Measurements from ENCODE around the gene BPIFB3. TPM values are rescaled to one million over a fixed set of nuclear protein-coding genes. Genes with fewer than 3 reads are reported as not detected.
"Not testable (repeated sequence)": the region's sequence is repeated elsewhere in the genome, so short reads cannot be mapped to it uniquely, and the experiment has no call there.

BPIFB3 gene
- total RNA-seq, 2 donors from 2014 or later: not detected

DNA sequence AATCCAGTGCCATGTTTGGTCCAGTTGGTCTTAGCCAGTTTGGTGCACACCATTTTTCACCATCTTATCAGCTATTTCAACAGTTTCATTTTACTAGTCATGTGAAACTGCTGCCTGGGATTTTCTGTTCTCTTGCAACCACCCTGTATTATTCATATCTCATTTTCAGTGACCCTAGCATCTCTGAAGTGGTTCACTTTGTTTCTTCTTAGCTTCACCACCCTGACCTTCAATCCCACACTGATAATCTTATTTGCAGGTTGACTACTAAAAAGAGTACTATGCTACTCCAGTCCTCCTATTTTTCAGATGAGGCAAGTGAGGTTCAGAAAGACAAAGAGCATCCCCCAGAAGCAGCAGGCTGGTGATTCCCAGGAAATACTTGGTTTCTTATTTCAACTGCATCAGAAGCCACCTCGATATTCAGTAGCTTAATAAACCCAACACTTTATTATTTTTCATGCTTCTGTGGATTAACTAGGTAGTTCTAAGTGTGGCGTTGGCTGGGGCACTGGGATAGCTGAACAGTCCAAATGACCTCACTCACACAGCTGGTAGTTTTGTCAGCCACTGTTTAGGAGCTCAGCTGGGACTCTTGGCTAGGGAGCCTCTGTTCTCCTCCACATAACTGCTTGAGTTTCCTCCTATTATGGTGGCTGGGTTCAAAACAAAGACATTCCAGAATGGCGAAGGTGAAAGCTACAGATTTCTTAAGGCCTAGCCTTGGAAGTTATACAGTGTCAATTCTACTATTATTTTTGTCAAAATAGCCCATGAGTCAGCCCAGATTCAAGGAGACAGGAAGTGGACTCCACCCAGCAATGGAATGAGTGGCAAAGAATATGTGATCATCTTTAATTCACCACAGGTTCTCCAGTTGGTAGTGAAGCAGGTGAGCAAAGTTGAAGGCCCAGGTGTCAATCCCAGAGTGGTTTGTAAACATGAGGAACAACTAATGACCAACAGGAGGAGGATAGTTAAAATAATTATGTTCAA, 66.3 kb downstream of the BPIFB3 start:
- no peaks in the 10 kb centered on the region for H3K4me1 ChIP-seq (ENCODE audit: control insufficient read depth in 1 of 2, low read depth in 2 of 2)
- no peaks in the 10 kb centered on the region for H3K9me3 ChIP-seq
- ATAC-seq (ENCODE audit: insufficient number of reproducible peaks, low FRiP score, low read depth) (no peak), DNase-seq (ENCODE audit: low spot score) (no peak)
- no peak overlapping the region for H3K27ac ChIP-seq
- no peak overlapping the region for H3K4me3 ChIP-seq
- no peaks in the 10 kb centered on the region for H3K36me3 ChIP-seq
- TF ChIP-seq, protein P1, sequence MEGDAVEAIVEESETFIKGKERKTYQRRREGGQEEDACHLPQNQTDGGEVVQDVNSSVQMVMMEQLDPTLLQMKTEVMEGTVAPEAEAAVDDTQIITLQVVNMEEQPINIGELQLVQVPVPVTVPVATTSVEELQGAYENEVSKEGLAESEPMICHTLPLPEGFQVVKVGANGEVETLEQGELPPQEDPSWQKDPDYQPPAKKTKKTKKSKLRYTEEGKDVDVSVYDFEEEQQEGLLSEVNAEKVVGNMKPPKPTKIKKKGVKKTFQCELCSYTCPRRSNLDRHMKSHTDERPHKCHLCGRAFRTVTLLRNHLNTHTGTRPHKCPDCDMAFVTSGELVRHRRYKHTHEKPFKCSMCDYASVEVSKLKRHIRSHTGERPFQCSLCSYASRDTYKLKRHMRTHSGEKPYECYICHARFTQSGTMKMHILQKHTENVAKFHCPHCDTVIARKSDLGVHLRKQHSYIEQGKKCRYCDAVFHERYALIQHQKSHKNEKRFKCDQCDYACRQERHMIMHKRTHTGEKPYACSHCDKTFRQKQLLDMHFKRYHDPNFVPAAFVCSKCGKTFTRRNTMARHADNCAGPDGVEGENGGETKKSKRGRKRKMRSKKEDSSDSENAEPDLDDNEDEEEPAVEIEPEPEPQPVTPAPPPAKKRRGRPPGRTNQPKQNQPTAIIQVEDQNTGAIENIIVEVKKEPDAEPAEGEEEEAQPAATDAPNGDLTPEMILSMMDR (IDR thresholded peaks at IDR 0.05): no peak
- H3K27me3 ChIP-seq (replicated peaks; ENCODE audit: insufficient read depth): no peaks in the 10 kb centered on the region

DNA sequence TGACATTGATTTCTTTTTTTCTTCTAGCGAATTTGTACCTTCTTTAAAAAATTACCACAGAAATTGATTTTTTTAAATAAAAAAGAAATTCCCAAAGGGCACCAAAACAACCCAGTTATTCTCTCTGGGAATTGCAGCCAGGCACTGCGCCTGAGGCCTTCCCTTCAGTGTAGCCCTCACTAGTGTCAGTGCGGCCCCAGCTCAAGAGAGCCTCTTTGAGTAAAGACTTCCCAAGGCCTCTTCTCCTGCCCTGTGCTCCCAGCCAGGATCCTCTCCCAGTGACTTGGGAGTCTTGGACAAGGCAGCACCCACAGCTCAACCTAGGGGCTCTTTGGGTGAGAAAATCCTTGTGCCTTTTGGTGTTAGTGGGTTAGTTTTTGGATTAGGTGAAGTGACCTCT, 67.2 kb downstream of the BPIFB3 start:
- ATAC-seq (ENCODE audit: insufficient number of reproducible peaks, low FRiP score, low read depth): no peak
- H3K27ac ChIP-seq: no peak overlapping the region
- TF ChIP-seq, protein P1 (IDR thresholded peaks at IDR 0.05): no peak
- DNase-seq (ENCODE audit: low spot score): no peak
- no peaks in the 10 kb centered on the region for H3K27me3 ChIP-seq (replicated peaks; ENCODE audit: insufficient read depth)
- no peaks in the 10 kb centered on the region for H3K9me3 ChIP-seq
- H3K4me3 ChIP-seq: no peak overlapping the region
- no peaks in the 10 kb centered on the region for H3K4me1 ChIP-seq (ENCODE audit: control insufficient read depth in 1 of 2, low read depth in 2 of 2)
- no peaks in the 10 kb centered on the region for H3K36me3 ChIP-seq

DNA sequence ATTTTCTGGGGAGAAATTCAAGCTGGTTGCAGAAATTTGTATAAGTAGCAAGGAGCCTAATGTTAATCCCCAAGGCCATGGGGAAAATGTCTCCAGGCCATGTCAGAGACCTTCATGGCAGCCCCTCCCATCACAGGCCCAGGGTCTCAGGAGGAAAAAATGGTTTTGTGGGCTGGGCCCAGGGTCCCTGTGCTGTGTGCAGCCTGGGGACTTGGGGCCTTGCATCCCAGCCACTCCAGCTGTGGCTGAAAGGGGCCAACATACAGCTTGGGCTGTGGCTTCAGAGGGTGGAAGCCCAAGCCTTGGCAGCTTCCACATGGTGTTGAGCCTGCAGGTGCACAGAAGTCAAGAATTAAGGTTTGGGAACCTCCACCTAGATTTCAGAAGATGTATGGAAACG, 68.6 kb downstream of the BPIFB3 start:
- not testable (repeated sequence) for ATAC-seq (ENCODE audit: insufficient number of reproducible peaks, low FRiP score, low read depth); H3K27me3 ChIP-seq (replicated peaks; ENCODE audit: insufficient read depth); H3K9me3 ChIP-seq; H3K4me1 ChIP-seq (ENCODE audit: control insufficient read depth in 1 of 2, low read depth in 2 of 2); H3K36me3 ChIP-seq; H3K27ac ChIP-seq; DNase-seq (ENCODE audit: low spot score); H3K4me3 ChIP-seq

Other genes with a start within 250 kb of the BPIFB3 start
- 100 to 1,000 TPM in 1 of 2 donors, 10 to 100 TPM in 1; 79.1 to 104 TPM for gene MAPRE1, start 233.9 kb upstream of the BPIFB3 start, total RNA-seq
- 1 to 10 TPM; 1.5 to 2.9 TPM for gene EFCAB8, start 195.0 kb upstream of the BPIFB3 start, total RNA-seq
- gene SUN5, start 49.5 kb upstream of the BPIFB3 start, total RNA-seq: not detected
- gene BPIFB2, start 46.2 kb upstream of the BPIFB3 start, total RNA-seq: not detected
- gene BPIFB6, start 22.3 kb upstream of the BPIFB3 start, total RNA-seq: not detected
- gene BPIFB4, start 25.7 kb downstream of the BPIFB3 start, total RNA-seq: not detected
- not detected for gene BPIFA2, start 114.3 kb downstream of the BPIFB3 start, total RNA-seq
- gene BPIFA3, start 163.4 kb downstream of the BPIFB3 start, total RNA-seq: not detected
- gene BPIFA1, start 182.1 kb downstream of the BPIFB3 start, total RNA-seq: not detected
- not detected for gene BPIFB1, start 229.3 kb downstream of the BPIFB3 start, total RNA-seq

Measured in thoracic aorta (tissue), 2 donors.